HL-60 (cell line): Measurements from ENCODE around the gene P2RY11.

ENCODE experiments used
- DNase-seq, 2 experiments: peaks; one replicate each; pipeline ENCODE4 v3.0.0-alpha.2; 2010 to 2020; ENCODE audit warnings: low read depth in 1 of 2, low spot score in 1 of 2
- H3K27ac ChIP-seq: fragments of 250-450 bp; sonication (Bioruptor Pico); replicated peaks from 2 replicates; pipeline ENCODE4 v1.5.1; 2020; ENCODE audit warnings: mild to moderate bottlenecking, moderate library complexity
- H3K27me3 ChIP-seq: fragments of 250-450 bp; sonication (Bioruptor Pico); 2 replicates; pipeline ENCODE4 v1.5.1; 2021; ENCODE audit warnings: mild to moderate bottlenecking, moderate library complexity; ENCODE audit not compliant: insufficient read depth, poor library complexity, severe bottlenecking
- H3K4me3 ChIP-seq: replicated peaks from 2 replicates; pipeline ENCODE4 v1.5.1; 2011; ENCODE audit warnings: mild to moderate bottlenecking, control low read depth, low read length; ENCODE audit not compliant: insufficient read depth
- CTCF ChIP-seq: IDR thresholded peaks from one replicate; pipeline ENCODE4 v1.5.1; 2011; ENCODE audit warnings: low read length, control low read depth, inconsistent platforms; ENCODE audit not compliant: insufficient read depth
- GABPA ChIP-seq: IDR thresholded peaks from 2 replicates; pipeline ENCODE4 v1.6.1; 2012; ENCODE audit warnings: low read depth
- POLR2AphosphoS5 ChIP-seq: IDR thresholded peaks from 2 replicates; pipeline ENCODE4 v1.6.1; 2012; ENCODE audit warnings: low read depth
- REST ChIP-seq: IDR thresholded peaks from 2 replicates; pipeline ENCODE4 v1.6.1; 2012; ENCODE audit warnings: low read depth; ENCODE audit not compliant: insufficient replicate concordance
- SPI1 ChIP-seq: IDR thresholded peaks from 2 replicates; pipeline ENCODE4 v1.6.1; 2012; ENCODE audit warnings: low read depth, mild to moderate bottlenecking, borderline replicate concordance

Gene P2RY11

DNA sequence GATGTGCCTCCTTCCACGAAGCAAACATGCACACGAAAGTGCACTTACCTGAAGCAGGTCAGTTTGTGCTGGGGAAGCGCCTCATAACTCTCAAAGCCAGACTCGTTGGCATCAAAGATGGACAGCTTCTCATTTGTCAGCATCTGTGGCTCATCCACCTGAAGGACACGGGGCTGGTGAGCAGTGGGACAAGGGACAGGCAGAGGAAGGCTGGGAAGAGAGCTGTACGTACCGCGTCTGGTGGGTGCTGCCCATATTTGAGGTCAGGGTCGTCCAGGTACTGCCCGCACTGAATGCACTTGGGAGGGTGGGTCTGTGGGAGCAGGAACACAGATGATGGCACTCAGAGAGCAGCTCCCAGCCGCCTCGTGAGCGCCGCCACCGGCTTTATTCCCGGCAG is 48.1 kb downstream of the P2RY11 start:
- TF ChIP-seq POLR2AphosphoS5 = no peak
- no peak for TF ChIP-seq GABPA
- no peak for TF ChIP-seq CTCF
- no peak for TF ChIP-seq REST
- no peak for TF ChIP-seq SPI1
- Histone ChIP-seq H3K4me3 (no peak overlapping the region), H3K27ac (no peak overlapping the region), H3K27me3 (no peaks in the 10 kb centered on the region)
- no peak for DNase-seq

DNA sequence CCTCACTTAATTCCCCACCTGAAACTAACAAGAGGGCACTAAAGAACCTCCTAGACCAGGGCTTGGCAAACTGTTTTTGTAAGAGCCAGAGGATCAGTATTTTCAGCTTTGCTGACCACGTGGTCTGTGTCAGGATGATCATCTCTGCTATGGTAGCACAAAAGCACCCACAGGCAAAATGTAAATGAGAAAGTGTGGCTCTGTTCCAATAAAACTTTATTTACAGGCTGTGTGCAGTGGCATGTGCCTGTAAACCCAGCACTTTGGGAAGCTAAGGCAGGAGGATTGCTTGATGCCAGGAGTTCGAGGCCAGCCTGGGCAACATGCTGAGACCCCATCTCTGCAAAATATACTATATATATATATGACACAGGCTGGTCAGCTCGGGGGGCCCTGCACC is 52.0 kb downstream of the P2RY11 start:
- H3K27me3 ChIP-seq = no peaks in the 10 kb centered on the region
- TF ChIP-seq SPI1 (no peak), REST (no peak), CTCF (no peak), GABPA (no peak), POLR2AphosphoS5 (no peak)
- H3K4me3 ChIP-seq = no peak overlapping the region
- no peak for DNase-seq
- H3K27ac ChIP-seq = no peak overlapping the region
